HCT116 (cell line): ENCODE results near the gene TENM4. TPM values are rescaled to one million over a fixed set of nuclear protein-coding genes. Genes with fewer than 3 reads are reported as not detected.

ENCODE experiments used
- ATAC-seq: fragments of 200-7000 bp; cut with Tn5 transposase; 2 replicates; pipeline ENCODE4 v1.9.1; 2020; ENCODE audit warnings: mild to moderate bottlenecking, moderate library complexity
- BruUV-seq: library from RNA; stranded (reverse); fragments of 400-500 nt; replicated peaks from 2 replicates; lab custom pipeline; 2021; lab: Mats Ljungman, UMichigan
- CTCF ChIA-PET: fragments of 300-600 bp; sonication (Branson Sonifier 250); formaldehyde crosslinking; loops from one replicate; lab custom pipeline; 2021; ENCODE audit warnings: antibody characterized with exemption; lab: Charles Lee
- POLR2A ChIA-PET: fragments of 300-600, 350-600 bp; sonication (Branson Sonifier 250); formaldehyde crosslinking; loops from one replicate; lab custom pipeline; 2021; ENCODE audit warnings: antibody characterized with exemption; lab: Charles Lee
- RAD21 ChIA-PET, 2 experiments: fragments of 300-600 bp; sonication (Branson Sonifier 250); formaldehyde crosslinking; loops; one replicate each; lab custom pipeline; 2023; ENCODE audit warnings: low total read pairs in 2 of 2; ENCODE audit not compliant: uncharacterized antibody in 2 of 2, unreplicated experiment in 2 of 2, low non-redundant PET in 1 of 2; lab: Charles Lee
- DNase-seq: peaks from one replicate; pipeline ENCODE4 v3.0.0-alpha.2; 2010; ENCODE audit warnings: low read depth, low spot score
- H2AFZ ChIP-seq: fragments of 200-600 bp; shearing (Covaris generic), sonication (generic); 2 replicates; pipeline ENCODE4 v1.6.1; 2017; ENCODE audit warnings: low read depth, mixed run types, mixed read lengths, antibody characterized with exemption, low read length; ENCODE audit not compliant: poor library complexity, severe bottlenecking
- H3K27ac ChIP-seq: 2 replicates; pipeline ENCODE4 v1.5.1; 2012; ENCODE audit warnings: low read depth, low read length
- H3K27me3 ChIP-seq: fragments of 200-600 bp; sonication (generic); 2 replicates; pipeline ENCODE4 v1.6.1; 2016; ENCODE audit warnings: mixed run types, low read length, mixed read lengths; ENCODE audit not compliant: insufficient read depth
- H3K36me3 ChIP-seq, 2 experiments: fragments of 200-500 bp in 1 of 2; fragments of 200-600 bp in 1 of 2; sonication (Bioruptor generic) in 1 of 2; sonication (generic) in 1 of 2; 2 replicates each; pipeline versions ENCODE4 v1.5.1 to v1.6.1; 2014 to 2016; ENCODE audit warnings: low read length in 2 of 2, inconsistent platforms in 1 of 2, mixed read lengths in 1 of 2, mixed run types in 1 of 2; ENCODE audit not compliant: insufficient read depth in 2 of 2, control insufficient read depth in 1 of 2
- H3K4me1 ChIP-seq, 2 experiments: fragments of 200-600 bp in 1 of 2; sonication (generic) in 1 of 2; 2 replicates each; pipeline versions ENCODE4 v1.5.1 to v1.6.1; 2012 to 2017; ENCODE audit warnings: low read length in 2 of 2, inconsistent platforms in 1 of 2, mild to moderate bottlenecking in 1 of 2, mixed read lengths in 1 of 2, mixed run types in 1 of 2, moderate library complexity in 1 of 2; ENCODE audit not compliant: insufficient read depth in 2 of 2, control insufficient read depth in 1 of 2
- H3K4me2 ChIP-seq: fragments of 200-600 bp; sonication (generic); 2 replicates; pipeline ENCODE4 v1.6.1; 2017; ENCODE audit warnings: mixed run types, low read length, mixed read lengths
- H3K4me3 ChIP-seq, 2 experiments: fragments of 200-600 bp in 1 of 2; sonication (generic) in 1 of 2; replicated peaks in 1 of 2; 2 replicates each; pipeline ENCODE4 v1.5.1; 2011 to 2016; ENCODE audit warnings: low read length in 2 of 2, control low read depth in 1 of 2, low read depth in 1 of 2, mild to moderate bottlenecking in 1 of 2, mixed read lengths in 1 of 2, mixed run types in 1 of 2
- H3K79me2 ChIP-seq: fragments of 200-600 bp; sonication (generic); 2 replicates; pipeline ENCODE4 v1.6.1; 2017; ENCODE audit warnings: mild to moderate bottlenecking, mixed run types, low read length, moderate library complexity, mixed read lengths; ENCODE audit not compliant: insufficient read depth
- H3K9ac ChIP-seq: fragments of 200-600 bp; sonication (generic); 2 replicates; pipeline ENCODE4 v1.6.1; 2016; ENCODE audit warnings: low read length, mixed read lengths
- H3K9me2 ChIP-seq: fragments of 200-600 bp; sonication (generic), shearing (Covaris generic); 2 replicates; pipeline ENCODE4 v1.6.1; 2017; ENCODE audit warnings: mixed run types, mild to moderate bottlenecking, moderate library complexity; ENCODE audit not compliant: insufficient read depth
- H3K9me3 ChIP-seq, 2 experiments: fragments of 200-500 bp in 1 of 2; fragments of 200-600 bp in 1 of 2; sonication (Bioruptor generic) in 1 of 2; sonication (generic) in 1 of 2; 2 replicates each; pipeline ENCODE4 v1.6.1; 2014 to 2017; ENCODE audit warnings: low read length in 2 of 2, mixed read lengths in 2 of 2, inconsistent platforms in 1 of 2, low read depth in 1 of 2, mild to moderate bottlenecking in 1 of 2, mixed run types in 1 of 2, moderate library complexity in 1 of 2; ENCODE audit not compliant: control insufficient read depth in 1 of 2, insufficient read depth in 1 of 2
- H4K20me1 ChIP-seq: fragments of 200-600 bp; sonication (generic), shearing (Covaris generic); 2 replicates; pipeline ENCODE4 v1.6.1; 2017; ENCODE audit warnings: mixed run types, mild to moderate bottlenecking, moderate library complexity; ENCODE audit not compliant: insufficient read depth
- CBX3 ChIP-seq: IDR thresholded peaks from 2 replicates; pipeline ENCODE4 v1.6.1; 2012; ENCODE audit warnings: low read depth
- CEBPB ChIP-seq: IDR thresholded peaks from 2 replicates; pipeline ENCODE4 v1.6.1; 2012; ENCODE audit warnings: low read depth
- ELF1 ChIP-seq: IDR thresholded peaks from 2 replicates; pipeline ENCODE4 v1.6.1; 2012; ENCODE audit warnings: low read depth, borderline replicate concordance
- EZH2phosphoT487 ChIP-seq: fragments of 200-600 bp; IDR thresholded peaks from 2 replicates; pipeline ENCODE4 v1.6.1; 2018; ENCODE audit warnings: antibody characterized with exemption, borderline replicate concordance
- POLR2AphosphoS5 ChIP-seq: IDR thresholded peaks from 2 replicates; pipeline ENCODE4 v1.6.1; 2011; ENCODE audit warnings: mild to moderate bottlenecking, low read depth, low read length, moderate library complexity
- SIN3A ChIP-seq: IDR thresholded peaks from 2 replicates; pipeline ENCODE4 v1.6.1; 2012; ENCODE audit warnings: low read depth
- SP1 ChIP-seq: IDR thresholded peaks from 2 replicates; pipeline ENCODE4 v1.6.1; 2012; ENCODE audit warnings: low read depth
- SRF ChIP-seq: IDR thresholded peaks from 2 replicates; pipeline ENCODE4 v1.6.1; 2012; ENCODE audit warnings: low read depth
- ZFX ChIP-seq: fragments of 450-650 bp; IDR thresholded peaks from 2 replicates; pipeline ENCODE4 v1.6.1; 2017
- ZNF274 ChIP-seq: fragments of 200-500 bp; sonication (Bioruptor generic); IDR thresholded peaks from 2 replicates; pipeline ENCODE4 v1.6.1; 2014; ENCODE audit warnings: mild to moderate bottlenecking, low read depth, low read length, inconsistent platforms
- intact Hi-C: fragments of 100-400 bp; cut with micrococcal nuclease; formaldehyde crosslinking; loops from 2 replicates; pipeline ENCODE4 v1.10.0; 2022
- total RNA-seq: library from RNA; stranded (reverse); gene quantifications from one replicate; pipeline ENCODE4 v1.2.1, GENCODE V29; 2021; ENCODE audit not compliant: unreplicated experiment
- TF ChIP-seq, protein P1 (sequence below): IDR thresholded peaks from 2 replicates; pipeline ENCODE4 v1.6.1; 2012
- TF ChIP-seq, protein P2 (sequence below), 3 experiments: fragments of 200-600 bp in 1 of 3; sonication (generic) in 1 of 3; IDR thresholded peaks in 2 of 3; conservative IDR thresholded peaks in 1 of 3; 2 replicates each; pipeline ENCODE4 v1.5.1; 2012 to 2017; ENCODE audit warnings: low read depth in 2 of 3, low read length in 2 of 3, antibody characterized with exemption in 1 of 3, borderline replicate concordance in 1 of 3, control low read depth in 1 of 3, mild to moderate bottlenecking in 1 of 3, mixed read lengths in 1 of 3, mixed run types in 1 of 3, moderate library complexity in 1 of 3; ENCODE audit not compliant: insufficient read depth in 1 of 3
- TF ChIP-seq, protein P3 (sequence below): IDR thresholded peaks from 2 replicates; pipeline ENCODE4 v1.6.1; 2012
- TF ChIP-seq, protein P4 (sequence below): IDR thresholded peaks from 2 replicates; pipeline ENCODE4 v1.6.1; 2012; ENCODE audit warnings: low read depth

Gene TENM4
- total RNA-seq, 1 experiment from 2014 or later, result 0.05 TPM

DNA sequence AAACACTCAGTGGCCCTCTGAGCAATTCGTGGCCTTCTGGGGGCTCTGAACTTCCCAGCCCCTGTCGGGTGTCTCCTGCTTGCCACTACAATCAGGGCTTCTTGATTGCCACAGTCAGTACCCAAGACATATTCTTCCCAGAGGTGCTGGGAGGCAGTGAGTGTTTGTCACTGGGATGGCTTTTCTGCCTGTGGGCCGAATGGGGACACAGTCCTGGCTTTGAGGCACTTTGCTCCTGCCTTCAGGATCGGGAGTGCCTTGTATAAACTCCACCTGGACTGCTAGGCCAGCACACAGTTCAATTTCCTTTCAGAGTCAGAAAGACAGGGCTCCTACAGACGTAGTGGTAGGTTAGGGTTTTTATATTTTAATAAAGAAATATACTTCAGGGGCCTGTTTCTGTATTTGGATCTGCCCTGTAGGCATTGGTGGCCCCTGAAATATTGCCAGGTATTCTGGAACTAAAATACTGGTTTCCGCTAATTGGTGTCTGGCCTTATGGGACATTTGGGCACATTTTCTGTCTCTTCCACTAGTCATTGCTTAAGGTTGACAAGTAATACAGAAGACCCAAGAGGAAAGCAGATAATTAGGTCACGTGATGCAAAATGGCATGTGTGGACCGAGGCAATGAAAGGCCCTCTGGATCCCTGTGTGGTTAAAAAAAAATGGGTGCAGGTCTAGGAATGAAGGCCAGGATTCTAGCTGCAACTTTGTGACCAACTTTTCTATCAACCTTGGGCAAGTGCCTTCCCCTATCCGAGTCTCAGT lies 767.8 kb downstream of the TENM4 start:
- ChIA-PET POLR2A (no interaction called here), RAD21 (no interaction called here), CTCF (no interaction called here)
- Histone ChIP-seq H3K27me3 (no peaks in the 10 kb centered on the region), H3K36me3 (no peaks in the 10 kb centered on the region), H4K20me1 (no peaks in the 10 kb centered on the region), H3K4me3 (no peak overlapping the region), H3K4me2 (no peak overlapping the region), H3K9me2 (no peaks in the 10 kb centered on the region), H3K9ac (no peak overlapping the region), H3K27ac (no peak overlapping the region), H3K79me2 (no peaks in the 10 kb centered on the region), H3K9me3 (no peaks in the 10 kb centered on the region), H2AFZ (no peak overlapping the region), H3K4me1 (no peaks in the 10 kb centered on the region)
- intact Hi-C loops, result no loop called here
- ATAC-seq, result no peak
- no TSS peak for BruUV-seq
- TF ChIP-seq, protein P1, sequence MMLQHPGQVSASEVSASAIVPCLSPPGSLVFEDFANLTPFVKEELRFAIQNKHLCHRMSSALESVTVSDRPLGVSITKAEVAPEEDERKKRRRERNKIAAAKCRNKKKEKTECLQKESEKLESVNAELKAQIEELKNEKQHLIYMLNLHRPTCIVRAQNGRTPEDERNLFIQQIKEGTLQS, result no peak
- TF ChIP-seq SP1 (no peak), ZNF274 (no peak), CEBPB (no peak), ZFX (no peak), ELF1 (no peak), POLR2AphosphoS5 (no peak), SIN3A (no peak), EZH2phosphoT487 (no peak), CBX3 (no peak), SRF (no peak)
- TF ChIP-seq, protein P2, sequence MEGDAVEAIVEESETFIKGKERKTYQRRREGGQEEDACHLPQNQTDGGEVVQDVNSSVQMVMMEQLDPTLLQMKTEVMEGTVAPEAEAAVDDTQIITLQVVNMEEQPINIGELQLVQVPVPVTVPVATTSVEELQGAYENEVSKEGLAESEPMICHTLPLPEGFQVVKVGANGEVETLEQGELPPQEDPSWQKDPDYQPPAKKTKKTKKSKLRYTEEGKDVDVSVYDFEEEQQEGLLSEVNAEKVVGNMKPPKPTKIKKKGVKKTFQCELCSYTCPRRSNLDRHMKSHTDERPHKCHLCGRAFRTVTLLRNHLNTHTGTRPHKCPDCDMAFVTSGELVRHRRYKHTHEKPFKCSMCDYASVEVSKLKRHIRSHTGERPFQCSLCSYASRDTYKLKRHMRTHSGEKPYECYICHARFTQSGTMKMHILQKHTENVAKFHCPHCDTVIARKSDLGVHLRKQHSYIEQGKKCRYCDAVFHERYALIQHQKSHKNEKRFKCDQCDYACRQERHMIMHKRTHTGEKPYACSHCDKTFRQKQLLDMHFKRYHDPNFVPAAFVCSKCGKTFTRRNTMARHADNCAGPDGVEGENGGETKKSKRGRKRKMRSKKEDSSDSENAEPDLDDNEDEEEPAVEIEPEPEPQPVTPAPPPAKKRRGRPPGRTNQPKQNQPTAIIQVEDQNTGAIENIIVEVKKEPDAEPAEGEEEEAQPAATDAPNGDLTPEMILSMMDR (IDR thresholded peaks at IDR 0.05 in 2 of 3, conservative IDR thresholded peaks at IDR 0.05 in 1 of 3; ENCODE audit: borderline replicate concordance in 1 of 3, insufficient read depth in 1 of 3, low read depth in 2 of 3, low read length in 2 of 3), result no peak
- TF ChIP-seq, protein P3, sequence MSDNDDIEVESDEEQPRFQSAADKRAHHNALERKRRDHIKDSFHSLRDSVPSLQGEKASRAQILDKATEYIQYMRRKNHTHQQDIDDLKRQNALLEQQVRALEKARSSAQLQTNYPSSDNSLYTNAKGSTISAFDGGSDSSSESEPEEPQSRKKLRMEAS, result no peak
- TF ChIP-seq, protein P4, sequence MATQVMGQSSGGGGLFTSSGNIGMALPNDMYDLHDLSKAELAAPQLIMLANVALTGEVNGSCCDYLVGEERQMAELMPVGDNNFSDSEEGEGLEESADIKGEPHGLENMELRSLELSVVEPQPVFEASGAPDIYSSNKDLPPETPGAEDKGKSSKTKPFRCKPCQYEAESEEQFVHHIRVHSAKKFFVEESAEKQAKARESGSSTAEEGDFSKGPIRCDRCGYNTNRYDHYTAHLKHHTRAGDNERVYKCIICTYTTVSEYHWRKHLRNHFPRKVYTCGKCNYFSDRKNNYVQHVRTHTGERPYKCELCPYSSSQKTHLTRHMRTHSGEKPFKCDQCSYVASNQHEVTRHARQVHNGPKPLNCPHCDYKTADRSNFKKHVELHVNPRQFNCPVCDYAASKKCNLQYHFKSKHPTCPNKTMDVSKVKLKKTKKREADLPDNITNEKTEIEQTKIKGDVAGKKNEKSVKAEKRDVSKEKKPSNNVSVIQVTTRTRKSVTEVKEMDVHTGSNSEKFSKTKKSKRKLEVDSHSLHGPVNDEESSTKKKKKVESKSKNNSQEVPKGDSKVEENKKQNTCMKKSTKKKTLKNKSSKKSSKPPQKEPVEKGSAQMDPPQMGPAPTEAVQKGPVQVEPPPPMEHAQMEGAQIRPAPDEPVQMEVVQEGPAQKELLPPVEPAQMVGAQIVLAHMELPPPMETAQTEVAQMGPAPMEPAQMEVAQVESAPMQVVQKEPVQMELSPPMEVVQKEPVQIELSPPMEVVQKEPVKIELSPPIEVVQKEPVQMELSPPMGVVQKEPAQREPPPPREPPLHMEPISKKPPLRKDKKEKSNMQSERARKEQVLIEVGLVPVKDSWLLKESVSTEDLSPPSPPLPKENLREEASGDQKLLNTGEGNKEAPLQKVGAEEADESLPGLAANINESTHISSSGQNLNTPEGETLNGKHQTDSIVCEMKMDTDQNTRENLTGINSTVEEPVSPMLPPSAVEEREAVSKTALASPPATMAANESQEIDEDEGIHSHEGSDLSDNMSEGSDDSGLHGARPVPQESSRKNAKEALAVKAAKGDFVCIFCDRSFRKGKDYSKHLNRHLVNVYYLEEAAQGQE, result no peak
- DNase-seq, result no peak
